OCI-LY3 (cell line): ENCODE data around the gene AGBL4.

Experiments
- H2AFZ ChIP-seq: fragments of 200-600, 300-600 bp; shearing (Covaris generic); 2 replicates; pipeline ENCODE4 v1.6.0; 2014; ENCODE audit warnings: antibody characterized with exemption, low read depth, low read length
- H3K27ac ChIP-seq: fragments of 200-600, 300-600 bp; sonication (generic); 2 replicates; pipeline ENCODE4 v1.5.1; 2014; ENCODE audit warnings: mild to moderate bottlenecking, low read length, moderate library complexity, mixed read lengths
- H3K27me3 ChIP-seq: fragments of 200-600, 300-600 bp; sonication (generic); 2 replicates; pipeline ENCODE4 v1.6.1; 2014; ENCODE audit warnings: low read depth, low read length, mixed read lengths
- H3K36me3 ChIP-seq: fragments of 200-600, 300-600 bp; sonication (generic); replicated peaks from 2 replicates; pipeline ENCODE3; 2014; ENCODE audit warnings: low read depth, low read length, mixed read lengths
- H3K4me1 ChIP-seq: fragments of 300-600, 200-600 bp; sonication (generic); 2 replicates; pipeline ENCODE4 v1.6.1; 2014; ENCODE audit warnings: low read length, mixed read lengths
- H3K4me2 ChIP-seq: fragments of 200-600, 300-600 bp; sonication (generic); 2 replicates; pipeline ENCODE4 v1.6.1; 2014; ENCODE audit warnings: low read length, mixed read lengths
- H3K4me3 ChIP-seq: fragments of 300-600, 200-600 bp; sonication (generic); 2 replicates; pipeline ENCODE4 v1.5.1; 2014; ENCODE audit warnings: antibody characterized with exemption, mild to moderate bottlenecking, low read length, moderate library complexity
- H3K79me2 ChIP-seq: fragments of 300-600, 200-600 bp; shearing (Covaris generic); 2 replicates; pipeline ENCODE4 v1.6.1; 2014; ENCODE audit warnings: mild to moderate bottlenecking, low read length, mixed read lengths
- H3K9ac ChIP-seq: fragments of 300-600, 200-600 bp; shearing (Covaris generic); 2 replicates; pipeline ENCODE4 v1.6.0; 2014; ENCODE audit warnings: mild to moderate bottlenecking, low read length, moderate library complexity
- H3K9me3 ChIP-seq: fragments of 200-600, 300-600 bp; shearing (Covaris generic); 2 replicates; pipeline ENCODE4 v1.6.1; 2014; ENCODE audit warnings: low read length, mixed read lengths; ENCODE audit not compliant: insufficient read depth
- H4K20me1 ChIP-seq: fragments of 200-600, 300-600 bp; sonication (generic); 2 replicates; pipeline ENCODE4 v1.6.1; 2016; ENCODE audit warnings: low read length, mixed read lengths; ENCODE audit not compliant: insufficient read depth
- CTCF ChIP-seq: fragments of 200-600, 300-600 bp; sonication (generic); IDR thresholded peaks from 2 replicates; pipeline ENCODE4 v1.5.1; 2014; ENCODE audit warnings: antibody characterized with exemption, low read length, low read depth
- EZH2phosphoT487 ChIP-seq: fragments of 200-600 bp; shearing (Covaris generic); IDR thresholded peaks from 2 replicates; pipeline ENCODE4 v1.6.1; 2018; ENCODE audit warnings: antibody characterized with exemption, mixed run types, low read depth

Gene AGBL4

GRCh38 chr1:48939828-48940227 is 1083.9 kb downstream of the AGBL4 start:
- Histone ChIP-seq H3K9me3 (no peaks in the 10 kb centered on the region), H3K79me2 (no peaks in the 10 kb centered on the region), H3K4me3 (no peak overlapping the region), H3K4me1 (no peaks in the 10 kb centered on the region), H3K36me3 (no peaks in the 10 kb centered on the region), H2AFZ (no peak overlapping the region), H3K4me2 (no peak overlapping the region), H3K9ac (no peak overlapping the region), H3K27ac (no peak overlapping the region), H4K20me1 (no peaks in the 10 kb centered on the region), H3K27me3 (peaks cover 7% of the 10 kb centered on the region; the same call in 1 of the 2 replicates)
- no peak for TF ChIP-seq CTCF
- TF ChIP-seq EZH2phosphoT487: no peak

DNA sequence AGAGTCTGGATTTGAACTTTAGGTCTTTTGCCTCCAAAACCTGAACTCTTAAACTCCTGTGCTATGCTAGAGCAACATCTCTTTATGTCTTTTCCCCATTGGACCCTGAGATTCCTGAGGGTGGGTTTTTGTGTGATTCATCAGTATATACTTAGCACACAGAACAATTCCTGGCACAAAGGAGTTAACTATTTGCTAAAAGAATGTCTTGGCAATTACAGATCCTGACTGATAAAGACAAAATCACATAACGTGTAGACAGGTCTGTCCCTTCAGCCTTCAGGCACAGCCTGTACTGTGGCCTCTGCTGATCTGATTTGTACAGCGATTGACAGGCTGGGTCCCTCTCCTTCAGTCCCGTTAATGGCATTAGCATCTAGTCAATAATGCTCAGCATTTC is 1084.7 kb downstream of the AGBL4 start:
- TF ChIP-seq EZH2phosphoT487: no peak
- no peak overlapping the region for H3K27ac ChIP-seq
- H3K79me2 ChIP-seq: no peaks in the 10 kb centered on the region

DNA sequence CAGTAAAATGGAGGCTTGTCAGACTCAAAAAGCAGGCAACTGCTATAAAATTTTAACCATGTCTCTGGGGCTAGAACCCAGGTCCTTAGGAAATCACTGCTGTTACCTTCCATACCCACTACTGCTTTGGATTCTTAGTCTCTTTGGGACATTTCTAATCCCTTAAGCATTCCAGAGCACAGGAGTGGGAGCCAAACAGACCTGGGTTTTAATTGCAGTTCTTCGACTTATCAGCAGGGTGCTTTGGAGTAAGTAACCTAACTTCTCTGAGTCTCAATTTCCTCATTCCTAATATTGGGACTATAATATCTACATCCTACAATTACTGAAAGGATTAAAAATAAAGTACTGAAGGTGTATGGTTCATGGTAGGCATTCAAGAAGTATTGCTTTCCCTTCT is 1086.0 kb downstream of the AGBL4 start:
- peaks cover 7% of the 10 kb centered on the region; the same call in 1 of the 2 replicates for H3K27me3 ChIP-seq
- H2AFZ ChIP-seq: no peak overlapping the region
- no peak overlapping the region for H3K27ac ChIP-seq
- no peaks in the 10 kb centered on the region for H3K79me2 ChIP-seq
- no peaks in the 10 kb centered on the region for H4K20me1 ChIP-seq
- TF ChIP-seq EZH2phosphoT487 (no peak), CTCF (no peak)
- no peak overlapping the region for H3K4me2 ChIP-seq
- H3K9ac ChIP-seq: no peak overlapping the region
- no peaks in the 10 kb centered on the region for H3K9me3 ChIP-seq
- no peaks in the 10 kb centered on the region for H3K36me3 ChIP-seq
- H3K4me3 ChIP-seq: no peak overlapping the region
- no peaks in the 10 kb centered on the region for H3K4me1 ChIP-seq

More for the DNA sequence above, 1084.7 kb downstream of the AGBL4 start:
- Histone ChIP-seq H3K9me3 (no peaks in the 10 kb centered on the region), H3K4me3 (no peak overlapping the region), H3K4me1 (no peaks in the 10 kb centered on the region), H4K20me1 (no peaks in the 10 kb centered on the region), H3K27me3 (peaks cover 7% of the 10 kb centered on the region; the same call in 1 of the 2 replicates), H3K9ac (no peak overlapping the region), H2AFZ (no peak overlapping the region), H3K36me3 (no peaks in the 10 kb centered on the region), H3K4me2 (no peak overlapping the region)

GRCh38 chr1:48936436-48936835 is 1087.3 kb downstream of the AGBL4 start:
- no peak overlapping the region for H3K9ac ChIP-seq
- no peaks in the 10 kb centered on the region for H3K36me3 ChIP-seq
- H3K27ac ChIP-seq: no peak overlapping the region
- no peaks in the 10 kb centered on the region for H4K20me1 ChIP-seq
- no peaks in the 10 kb centered on the region for H3K4me1 ChIP-seq
- H3K9me3 ChIP-seq: no peaks in the 10 kb centered on the region
- peaks cover 7% of the 10 kb centered on the region; the same call in 1 of the 2 replicates for H3K27me3 ChIP-seq
- H3K79me2 ChIP-seq: no peaks in the 10 kb centered on the region
- no peak overlapping the region for H3K4me3 ChIP-seq
- no peak for TF ChIP-seq EZH2phosphoT487
- TF ChIP-seq CTCF: no peak
- H3K4me2 ChIP-seq: no peak overlapping the region
- no peak overlapping the region for H2AFZ ChIP-seq
